Measurements from ENCODE around the gene GDAP2. TPM values are rescaled to one million over a fixed set of nuclear protein-coding genes. Genes with fewer than 3 reads are reported as not detected.
A peak's percentile ranks its signal among the peaks of the same experiment; 100 is the strongest.

The GDAP2 gene
- polyA plus RNA-seq, 3 donors, result 17.8 to 28.7 (median 21.1) TPM

DNA sequence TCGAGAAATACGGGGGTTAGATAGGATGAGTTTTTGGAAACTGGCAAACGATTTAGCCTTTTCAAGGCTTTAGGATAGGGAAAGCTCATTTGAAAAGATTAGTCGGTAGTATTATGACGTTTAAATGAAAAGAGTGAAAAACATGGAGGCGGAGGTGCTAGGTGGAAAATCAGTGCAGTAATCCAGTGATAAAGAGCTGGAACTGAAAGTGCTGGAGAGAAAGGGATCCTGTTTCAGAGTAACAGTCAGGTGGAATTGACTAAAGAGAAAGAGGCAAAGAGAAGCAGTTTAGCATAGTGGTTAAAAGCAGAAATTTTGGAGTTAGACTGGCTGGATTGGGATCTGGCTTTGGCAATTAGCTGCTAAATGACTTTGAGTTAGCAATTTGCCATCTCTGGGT lies 1.1 kb upstream of the GDAP2 start:
- intact Hi-C loops (cut with micrococcal nuclease), result no loop called here

DNA sequence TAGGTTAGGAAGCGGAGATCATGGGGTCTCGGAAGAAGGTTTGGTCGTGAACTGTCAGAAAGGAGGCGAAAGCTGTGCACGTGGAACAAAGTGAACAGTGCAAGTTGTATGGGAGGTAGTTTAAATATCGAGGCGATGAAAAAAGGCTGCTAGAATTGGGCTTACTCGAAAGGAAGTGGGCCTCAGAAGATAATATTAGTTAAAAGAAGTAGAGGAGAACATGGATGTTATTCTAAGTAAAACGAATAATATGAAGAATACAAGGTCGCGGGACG lies 689 bp upstream of the GDAP2 start:
- WGBS (ENCODE audit: insufficient coverage), result 0% methylated on average over 12 of the region's 12 CpGs

More for the DNA sequence above, 1.1 kb upstream of the GDAP2 start:
- peaks cover 12 to 14% of the 10 kb centered on the region in 2 donors for H3K36me3 Mint-ChIP-seq
- no peaks in the 10 kb centered on the region for H3K27me3 ChIP-seq (ENCODE audit: control insufficient read depth in 2 of 2, insufficient read depth in 2 of 2, low read length in 2 of 2)
- peaks cover 16 to 21% of the 10 kb centered on the region in 2 donors for H3K36me3 ChIP-seq (replicated peaks in 1 of 2; ENCODE audit: control insufficient read depth in 1 of 2, insufficient read depth in 2 of 2, low read length in 2 of 2)
- peak overlapping the region; percentile 88 for H2AFZ ChIP-seq (ENCODE audit: insufficient read depth, low read depth, low read length, poor library complexity, severe bottlenecking)
- peaks cover 34 to 54% of the 10 kb centered on the region in 2 donors for H3K4me1 ChIP-seq (ENCODE audit: control insufficient read depth in 1 of 2, insufficient read depth in 2 of 2, low read length in 2 of 2)
- no peaks in the 10 kb centered on the region for H3K27me3 Mint-ChIP-seq (ENCODE audit: low read depth in 3 of 3)
- H3K9me3 Mint-ChIP-seq, result peaks cover 0 to 2% (median 0%) of the 10 kb centered on the region in 7 donors
- no peak for DNase-seq
- H3K4me3 Mint-ChIP-seq, result peak overlapping the region; percentile 94 to 96
- H3K79me2 ChIP-seq (ENCODE audit: insufficient read depth, low read length), result peaks cover 73% of the 10 kb centered on the region
- H3K9ac ChIP-seq (ENCODE audit: insufficient read depth, low read length, poor library complexity, severe bottlenecking), result peak overlapping the region; percentile 76
- TF ChIP-seq, protein P1, sequence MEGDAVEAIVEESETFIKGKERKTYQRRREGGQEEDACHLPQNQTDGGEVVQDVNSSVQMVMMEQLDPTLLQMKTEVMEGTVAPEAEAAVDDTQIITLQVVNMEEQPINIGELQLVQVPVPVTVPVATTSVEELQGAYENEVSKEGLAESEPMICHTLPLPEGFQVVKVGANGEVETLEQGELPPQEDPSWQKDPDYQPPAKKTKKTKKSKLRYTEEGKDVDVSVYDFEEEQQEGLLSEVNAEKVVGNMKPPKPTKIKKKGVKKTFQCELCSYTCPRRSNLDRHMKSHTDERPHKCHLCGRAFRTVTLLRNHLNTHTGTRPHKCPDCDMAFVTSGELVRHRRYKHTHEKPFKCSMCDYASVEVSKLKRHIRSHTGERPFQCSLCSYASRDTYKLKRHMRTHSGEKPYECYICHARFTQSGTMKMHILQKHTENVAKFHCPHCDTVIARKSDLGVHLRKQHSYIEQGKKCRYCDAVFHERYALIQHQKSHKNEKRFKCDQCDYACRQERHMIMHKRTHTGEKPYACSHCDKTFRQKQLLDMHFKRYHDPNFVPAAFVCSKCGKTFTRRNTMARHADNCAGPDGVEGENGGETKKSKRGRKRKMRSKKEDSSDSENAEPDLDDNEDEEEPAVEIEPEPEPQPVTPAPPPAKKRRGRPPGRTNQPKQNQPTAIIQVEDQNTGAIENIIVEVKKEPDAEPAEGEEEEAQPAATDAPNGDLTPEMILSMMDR (IDR thresholded peaks at IDR 0.05), result no peak
- H3K27ac Mint-ChIP-seq, result peak overlapping the region in 6 of 7 donors; percentile 5 to 99 (median 65)
- H3K4me3 ChIP-seq (replicated peaks in 1 of 3; ENCODE audit: low read depth in 2 of 3, low read length in 3 of 3), result peak overlapping the region; percentile 78 to 92 (median 90)
- WGBS (ENCODE audit: insufficient coverage), result 6% methylated on average over 6 of the region's 6 CpGs
- peak overlapping the region; percentile 88 for H3K4me2 ChIP-seq (replicated peaks; ENCODE audit: extremely low read depth, low read length, poor library complexity, severe bottlenecking)
- H3K4me1 Mint-ChIP-seq, result peaks cover 50% of the 10 kb centered on the region
- H3K9me3 ChIP-seq (replicated peaks in 1 of 2; ENCODE audit: control insufficient read depth in 1 of 2, insufficient read depth in 1 of 2, low read length in 2 of 2), result no peaks in the 10 kb centered on the region
- H4K20me1 ChIP-seq (ENCODE audit: insufficient read depth, low read length), result peaks cover 38% of the 10 kb centered on the region
- peak overlapping the region in 1 of 2 donors; percentile 89 for H3K27ac ChIP-seq (ENCODE audit: low read depth in 1 of 2, low read length in 2 of 2)

More for the DNA sequence above, 689 bp upstream of the GDAP2 start:
- Mint-ChIP-seq H3K36me3 (peaks cover 12 to 14% of the 10 kb centered on the region in 2 donors), H3K9me3 (peaks cover 0 to 2% (median 0%) of the 10 kb centered on the region in 7 donors), H3K4me1 (peaks cover 53% of the 10 kb centered on the region), H3K4me3 (peak overlapping the region; percentile 94 to 96), H3K27me3 (ENCODE audit: low read depth in 3 of 3) (no peaks in the 10 kb centered on the region), H3K27ac (peak overlapping the region; percentile 36 to 99 (median 98))
- peaks cover 13 to 20% of the 10 kb centered on the region in 2 donors for H3K36me3 ChIP-seq (replicated peaks in 1 of 2; ENCODE audit: control insufficient read depth in 1 of 2, insufficient read depth in 2 of 2, low read length in 2 of 2)
- peak overlapping the region; percentile 76 for H3K9ac ChIP-seq (ENCODE audit: insufficient read depth, low read length, poor library complexity, severe bottlenecking)
- H3K27ac ChIP-seq (ENCODE audit: low read depth in 1 of 2, low read length in 2 of 2), result peak overlapping the region in 1 of 2 donors; percentile 89
- H3K79me2 ChIP-seq (ENCODE audit: insufficient read depth, low read length), result peaks cover 76% of the 10 kb centered on the region
- H2AFZ ChIP-seq (ENCODE audit: insufficient read depth, low read depth, low read length, poor library complexity, severe bottlenecking), result peak overlapping the region; percentile 88
- peak overlapping the region; percentile 78 to 92 (median 90) for H3K4me3 ChIP-seq (replicated peaks in 1 of 3; ENCODE audit: low read depth in 2 of 3, low read length in 3 of 3)
- no peak for DNase-seq
- H3K9me3 ChIP-seq (replicated peaks in 1 of 2; ENCODE audit: control insufficient read depth in 1 of 2, insufficient read depth in 1 of 2, low read length in 2 of 2), result no peaks in the 10 kb centered on the region
- peak overlapping the region; percentile 88 for H3K4me2 ChIP-seq (replicated peaks; ENCODE audit: extremely low read depth, low read length, poor library complexity, severe bottlenecking)
- H4K20me1 ChIP-seq (ENCODE audit: insufficient read depth, low read length), result peaks cover 42% of the 10 kb centered on the region
- TF ChIP-seq, protein P1 (IDR thresholded peaks at IDR 0.05), result no peak
- H3K27me3 ChIP-seq (ENCODE audit: control insufficient read depth in 2 of 2, insufficient read depth in 2 of 2, low read length in 2 of 2), result no peaks in the 10 kb centered on the region
- H3K4me1 ChIP-seq (ENCODE audit: control insufficient read depth in 1 of 2, insufficient read depth in 2 of 2, low read length in 2 of 2), result peaks cover 38 to 58% of the 10 kb centered on the region in 2 donors
- intact Hi-C loops (cut with micrococcal nuclease), result no loop called here

Data from CD14-positive monocyte (primary cell).